Activated T-helper 9 cell treated with anti-CD3 and anti-CD28 coated beads, Interleukin-2, amount 50 U/mL, for 16 hours (primary cell): ENCODE measurements around the gene PLEKHA7.

Experiments used
- DNase-seq: peaks from one replicate; pipeline ENCODE4 v3.0.0-alpha.2; 2020; ENCODE audit warnings: low read depth

PLEKHA7 gene

GRCh38 chr11:16771350-16772140 lies 242.7 kb downstream of the PLEKHA7 start:
- DNase-seq: no peak

- no peak for DNase-seq
These were observed 244.2 kb downstream of the PLEKHA7 start for GRCh38 chr11:16770016-16770415.

- no peak for DNase-seq
These were observed 244.8 kb downstream of the PLEKHA7 start for GRCh38 chr11:16769386-16769785.

- DNase-seq: no peak
These were observed 246.3 kb downstream of the PLEKHA7 start for GRCh38 chr11:16767957-16768356.

- DNase-seq: no peak
These were observed 247.1 kb downstream of the PLEKHA7 start for GRCh38 chr11:16767137-16767536.

- DNase-seq: no peak
These were observed 249.3 kb downstream of the PLEKHA7 start for GRCh38 chr11:16764888-16765287.

- no peak for DNase-seq
These were observed 250.5 kb downstream of the PLEKHA7 start for GRCh38 chr11:16763746-16764145.

GRCh38 chr11:16759857-16760508 lies 254.2 kb downstream of the PLEKHA7 start:
- DNase-seq: no peak

GRCh38 chr11:16758382-16759024 lies 255.7 kb downstream of the PLEKHA7 start:
- no peak for DNase-seq

GRCh38 chr11:16750417-16750816 lies 263.8 kb downstream of the PLEKHA7 start:
- no peak for DNase-seq

GRCh38 chr11:16749666-16750065 lies 264.5 kb downstream of the PLEKHA7 start:
- DNase-seq: no peak

GRCh38 chr11:16749092-16749491 lies 265.1 kb downstream of the PLEKHA7 start:
- DNase-seq: no peak

- DNase-seq: no peak
These were observed 268.1 kb downstream of the PLEKHA7 start for GRCh38 chr11:16745950-16746605.

- no peak for DNase-seq
These were observed 270.0 kb downstream of the PLEKHA7 start for GRCh38 chr11:16744128-16744725.

GRCh38 chr11:16743478-16743877 lies 270.7 kb downstream of the PLEKHA7 start:
- no peak for DNase-seq

GRCh38 chr11:16741473-16741872 lies 272.7 kb downstream of the PLEKHA7 start:
- no peak for DNase-seq

- DNase-seq: no peak
These were observed 275.0 kb downstream of the PLEKHA7 start for GRCh38 chr11:16738947-16739815.

GRCh38 chr11:16738193-16738946 lies 275.8 kb downstream of the PLEKHA7 start, which contains the start of gene C11orf58:
Gene C11orf58 (plus strand): TSS chr11:16738647. CDS start chr11:16738779, 132 bp downstream.
- peak; percentile 90 for DNase-seq

- DNase-seq: no peak
These were observed 276.4 kb downstream of the PLEKHA7 start for GRCh38 chr11:16737818-16738192.
